Endometrial microvascular endothelial cells (primary cell): Measurements from ENCODE around the gene CTNNBL1. TPM values are rescaled to one million over a fixed set of nuclear protein-coding genes. Genes with fewer than 3 reads are reported as not detected.
"Not testable (repeated sequence)": the region's sequence is repeated elsewhere in the genome, so short reads cannot be mapped to it uniquely, and the experiment has no call there.

Experiments used
- in situ Hi-C: cut with HindIII; loops from 2 replicates; pipeline ENCODE4 v1.10.0; 2017; ENCODE audit warnings: low sequenced_read_pairs, low pct_unique_long_range_greater_than_20kb; ENCODE audit errors: inconsistent ontology term
- total RNA-seq: library from RNA; depleted of rRNA; stranded (reverse); fragments of >200 nt; gene quantifications from one replicate; pipeline ENCODE4 v1.2.3, GENCODE V29; 2015; ENCODE audit errors: inconsistent ontology term

CTNNBL1 gene
- total RNA-seq, 1 donor from 2014 or later: 45.2 TPM

DNA sequence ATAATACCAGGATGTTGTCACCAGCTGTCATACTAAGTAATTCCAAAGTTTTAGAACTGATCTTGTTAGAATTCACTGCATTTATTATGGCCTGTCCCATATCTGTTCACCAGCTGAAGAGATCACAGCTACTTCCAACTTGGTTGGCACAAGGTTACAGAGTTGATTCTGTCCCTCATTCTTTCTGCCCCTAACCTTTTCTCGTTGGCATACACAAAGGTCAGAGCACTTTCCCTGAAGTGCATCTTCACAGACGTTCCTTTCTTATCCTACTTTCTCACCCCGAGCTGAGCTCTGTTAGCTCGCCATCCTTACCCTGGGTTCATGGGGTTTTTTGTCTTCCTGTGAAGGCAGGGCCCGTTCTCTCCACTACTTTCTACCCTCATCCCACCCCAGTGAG lies 143.1 kb downstream of the CTNNBL1 start:
- in situ Hi-C loops: no loop called here

DNA sequence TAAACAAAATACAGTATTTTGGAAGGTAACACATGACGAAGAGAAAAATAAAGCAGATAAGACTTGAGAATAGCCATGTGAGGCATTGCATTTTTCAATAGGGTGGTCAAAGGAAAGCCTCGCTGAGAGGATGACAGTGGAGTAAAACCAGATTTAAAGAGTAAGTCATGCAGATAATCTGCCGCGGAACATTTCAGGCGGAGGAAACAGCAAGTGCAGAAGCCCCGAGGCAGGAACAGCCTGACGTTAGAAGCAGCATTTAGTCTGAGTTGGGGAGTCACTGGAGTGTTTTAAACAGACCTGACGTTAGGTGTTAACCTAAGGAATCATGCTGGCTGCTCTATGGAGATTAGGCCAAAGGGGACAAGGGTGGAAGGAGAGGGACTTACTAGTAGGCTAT lies 144.1 kb downstream of the CTNNBL1 start:
- in situ Hi-C loops: no loop called here

DNA sequence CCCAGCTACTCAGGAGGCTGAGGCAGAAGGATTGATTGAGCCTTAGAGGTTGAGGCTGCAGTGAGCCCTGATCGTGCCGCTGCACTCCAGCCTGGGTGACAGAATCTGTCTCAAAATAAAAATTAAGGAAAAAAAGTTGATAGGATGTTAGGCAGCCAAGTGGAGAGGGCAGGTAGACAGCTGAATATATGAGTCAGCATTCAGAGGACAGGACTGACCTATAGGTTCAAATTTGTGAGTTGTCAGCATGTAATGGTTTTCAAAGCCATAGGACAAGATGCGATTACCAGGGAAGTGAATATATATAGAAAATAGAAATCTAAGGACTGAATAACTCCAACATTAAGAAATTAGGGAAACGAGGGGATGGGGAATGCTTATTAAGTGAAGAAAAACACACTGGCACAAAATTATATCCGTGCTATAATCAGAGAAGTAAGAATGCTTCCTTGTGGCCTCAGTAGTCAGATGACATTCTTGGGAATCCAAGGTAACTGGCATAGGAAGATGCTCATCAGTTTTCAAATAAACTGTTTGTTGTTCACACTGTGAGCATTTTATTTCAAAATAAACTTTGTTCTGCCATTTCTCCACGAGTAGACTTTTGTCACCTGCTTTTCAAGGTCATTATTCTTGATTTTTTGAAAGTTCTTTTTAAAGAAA lies 145.1 kb downstream of the CTNNBL1 start:
- in situ Hi-C loops: no loop called here

DNA sequence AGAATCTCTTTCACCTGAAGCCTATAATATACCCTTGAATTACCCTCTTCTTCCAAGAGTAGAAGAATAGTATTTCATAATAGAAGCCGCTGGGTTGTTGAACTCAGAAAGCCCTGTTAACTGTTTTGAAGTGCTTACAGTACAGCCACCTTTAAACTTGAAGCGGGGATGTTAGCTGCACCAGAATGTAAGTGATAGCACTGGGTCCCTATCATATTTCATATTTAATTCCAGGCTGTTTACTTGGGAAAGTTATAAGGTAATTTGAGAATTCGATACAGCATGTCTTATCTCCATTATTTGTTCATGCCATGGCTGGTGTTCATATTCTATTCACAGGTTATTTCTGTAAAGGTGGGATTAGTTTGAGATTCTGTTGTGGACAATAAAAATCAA lies 145.6 kb downstream of the CTNNBL1 start:
- in situ Hi-C loops: no loop called here

DNA sequence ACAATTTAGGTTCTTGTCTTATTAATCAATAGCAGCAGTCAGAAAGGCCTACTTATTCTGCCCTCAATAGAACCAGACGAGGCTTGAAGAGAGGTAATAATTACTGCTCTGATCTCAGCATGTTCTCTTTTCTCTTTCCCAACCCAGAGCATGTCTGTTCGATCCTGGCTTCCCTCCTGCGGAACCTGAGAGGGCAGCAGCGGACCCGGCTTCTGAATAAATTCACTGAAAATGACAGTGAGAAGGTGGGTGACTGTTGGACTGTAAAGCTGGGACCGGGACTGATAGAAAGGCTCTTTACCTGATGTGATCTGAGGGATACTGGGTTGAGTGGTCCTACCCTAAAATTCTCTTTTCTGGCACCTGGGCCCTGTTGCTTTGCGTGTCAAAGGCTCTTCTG lies 146.1 kb downstream of the CTNNBL1 start:
- in situ Hi-C loops: no loop called here

DNA sequence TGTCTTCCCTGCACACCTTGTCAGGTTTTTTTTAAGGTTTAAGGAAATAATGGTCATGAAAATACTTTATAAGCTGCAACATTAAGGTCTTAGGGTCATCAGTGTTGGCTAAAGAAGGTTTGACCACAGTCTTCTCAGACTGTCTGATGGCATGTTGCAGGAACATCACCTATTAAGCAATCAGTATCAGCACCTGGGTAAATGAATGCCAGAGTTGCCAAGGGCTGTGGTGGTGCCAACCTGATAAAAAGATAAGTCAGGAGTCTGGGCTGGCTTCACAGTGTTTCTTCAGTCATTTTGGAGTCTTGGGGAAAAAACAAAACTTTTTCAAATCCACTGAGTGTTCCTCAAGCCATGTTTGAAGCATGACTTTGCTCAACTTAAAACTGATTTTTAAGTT lies 147.6 kb downstream of the CTNNBL1 start:
- in situ Hi-C loops: no loop called here

DNA sequence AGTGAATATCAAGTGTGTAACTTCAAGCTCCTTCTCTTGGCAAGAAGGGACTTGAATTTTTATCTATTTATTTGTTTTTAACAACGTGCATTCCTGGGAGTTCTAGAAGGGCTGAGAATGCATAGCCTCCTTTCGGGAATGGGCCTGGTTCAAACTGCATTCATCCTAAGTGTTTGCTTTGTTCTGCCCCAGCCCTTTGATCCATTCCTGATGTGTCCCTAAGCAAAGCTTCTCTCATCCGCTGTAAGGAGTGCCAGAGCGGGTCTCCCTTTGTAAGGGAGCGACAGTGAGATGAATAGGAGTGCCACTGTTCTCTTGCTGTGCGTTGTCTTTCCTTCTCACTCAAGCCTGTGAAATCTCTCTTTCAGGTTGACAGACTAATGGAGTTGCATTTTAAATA lies 148.1 kb downstream of the CTNNBL1 start:
- in situ Hi-C loops: no loop called here

DNA sequence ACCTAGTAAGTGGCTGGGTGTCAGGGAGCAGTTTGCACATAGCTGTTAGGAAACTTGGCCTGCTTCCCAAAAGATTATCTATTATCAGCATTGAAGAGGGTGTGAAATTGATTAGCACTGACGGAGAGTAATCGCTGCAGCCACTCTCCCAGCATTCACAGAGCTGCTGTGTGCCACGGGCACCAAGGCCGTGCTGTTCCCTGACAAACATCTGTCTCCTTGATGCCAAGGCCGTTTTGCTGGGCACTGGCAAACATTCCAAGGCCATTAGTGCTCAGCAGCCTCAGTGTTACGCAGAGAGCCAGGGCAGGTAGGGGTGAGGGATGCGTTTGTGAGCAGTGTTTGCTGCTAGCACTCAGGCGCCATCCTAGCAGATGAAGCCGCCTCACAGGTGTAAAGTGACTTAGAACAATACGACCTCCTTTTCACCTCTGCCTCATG lies 151.4 kb downstream of the CTNNBL1 start:
- in situ Hi-C loops: no loop called here

DNA sequence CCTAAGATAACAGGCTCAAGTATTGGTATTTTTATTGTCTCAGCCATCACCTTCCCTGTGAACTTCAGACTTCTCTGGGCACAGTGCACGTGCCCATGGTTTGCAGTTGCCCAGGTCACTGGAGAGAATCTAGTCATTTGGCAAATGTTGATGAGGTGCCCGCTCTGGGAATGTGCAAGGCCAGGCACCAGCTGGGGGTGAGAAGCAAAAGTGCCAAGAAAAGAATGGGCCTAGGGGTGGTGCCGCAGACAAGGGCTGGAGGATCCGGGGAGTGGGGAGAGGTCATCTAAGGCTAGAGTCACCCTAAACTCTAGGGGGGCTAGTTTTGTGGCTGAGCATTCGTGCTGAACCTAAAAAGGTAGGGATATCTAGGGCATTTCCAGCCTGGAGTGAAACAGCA lies 152.0 kb downstream of the CTNNBL1 start:
- in situ Hi-C loops: no loop called here

DNA sequence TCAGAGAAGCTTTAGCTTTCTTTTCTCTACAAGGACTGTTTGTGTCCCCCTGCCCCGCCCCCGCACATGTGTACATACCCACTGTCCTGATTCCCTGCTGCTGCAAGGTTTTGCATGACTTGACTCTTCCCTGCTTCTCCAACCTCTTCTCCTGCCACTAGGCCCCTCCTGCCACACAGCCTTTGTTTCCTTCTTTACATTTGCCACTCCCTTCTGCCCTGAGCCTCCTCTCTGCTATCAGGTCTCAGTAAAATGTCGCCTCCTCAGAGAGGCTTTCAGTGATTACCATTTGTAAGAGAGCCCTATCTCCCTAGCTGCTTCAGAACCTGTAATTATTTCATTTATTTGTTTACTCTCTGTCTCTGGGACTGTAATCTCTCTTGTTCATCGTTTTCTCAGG lies 152.7 kb downstream of the CTNNBL1 start:
- in situ Hi-C loops: no loop called here

DNA sequence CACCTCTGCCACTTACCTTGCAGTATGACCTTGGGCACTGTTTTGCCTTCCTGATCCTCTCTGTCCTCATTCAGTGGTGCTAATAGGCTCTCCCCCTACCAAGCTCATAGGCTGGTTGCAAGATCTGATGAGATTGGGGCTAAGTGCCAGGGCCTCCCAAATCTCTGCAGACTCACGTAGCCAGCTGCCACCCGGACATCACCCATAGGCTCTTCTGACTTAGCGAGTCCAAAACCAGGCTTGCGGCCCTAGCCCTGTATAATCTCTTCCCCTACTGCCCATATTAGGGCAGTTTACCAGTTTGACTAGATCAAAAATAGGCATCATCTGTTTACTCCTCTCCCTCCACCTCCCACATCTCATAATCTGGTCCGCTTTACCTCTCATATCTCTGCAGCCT lies 154.9 kb downstream of the CTNNBL1 start:
- in situ Hi-C loops: no loop called here

DNA sequence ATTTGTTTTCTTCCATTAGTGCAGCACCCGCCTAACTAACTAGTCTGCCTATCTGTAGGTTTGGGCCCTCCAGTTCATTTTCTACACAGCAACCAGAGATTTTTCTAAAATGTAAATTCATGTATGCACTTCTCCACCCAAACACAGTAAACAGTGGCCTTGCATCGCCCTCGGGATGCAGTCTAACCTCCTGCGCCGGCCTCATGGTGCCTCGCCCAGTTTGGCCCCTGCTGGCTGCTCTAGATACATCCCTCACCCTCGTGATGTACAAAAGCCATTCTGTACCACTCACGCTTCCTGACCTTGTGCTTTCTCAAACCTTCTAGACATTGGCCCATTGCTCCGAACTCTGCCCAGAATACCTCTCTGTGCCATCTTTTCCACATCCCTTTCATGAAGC lies 155.3 kb downstream of the CTNNBL1 start:
- in situ Hi-C loops: no loop called here

DNA sequence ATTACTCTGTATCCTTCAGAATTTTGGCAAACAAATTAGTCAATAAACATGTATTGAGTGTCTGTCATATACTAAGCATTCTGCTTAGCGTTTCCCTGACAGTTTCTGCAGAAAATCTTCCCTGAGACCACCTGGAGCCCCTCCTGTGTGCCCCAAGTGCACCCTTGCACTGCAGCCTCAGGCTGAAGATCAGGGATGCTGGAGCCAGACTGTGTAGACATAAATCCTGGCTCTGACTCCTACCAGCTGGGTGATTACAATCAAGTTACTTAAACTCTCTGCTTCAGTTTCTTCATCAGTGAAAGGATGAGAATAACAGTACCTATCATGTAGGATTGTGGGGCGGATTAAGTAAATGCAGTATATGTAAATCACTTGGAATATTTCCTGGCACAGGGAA lies 155.7 kb downstream of the CTNNBL1 start:
- in situ Hi-C loops: no loop called here

DNA sequence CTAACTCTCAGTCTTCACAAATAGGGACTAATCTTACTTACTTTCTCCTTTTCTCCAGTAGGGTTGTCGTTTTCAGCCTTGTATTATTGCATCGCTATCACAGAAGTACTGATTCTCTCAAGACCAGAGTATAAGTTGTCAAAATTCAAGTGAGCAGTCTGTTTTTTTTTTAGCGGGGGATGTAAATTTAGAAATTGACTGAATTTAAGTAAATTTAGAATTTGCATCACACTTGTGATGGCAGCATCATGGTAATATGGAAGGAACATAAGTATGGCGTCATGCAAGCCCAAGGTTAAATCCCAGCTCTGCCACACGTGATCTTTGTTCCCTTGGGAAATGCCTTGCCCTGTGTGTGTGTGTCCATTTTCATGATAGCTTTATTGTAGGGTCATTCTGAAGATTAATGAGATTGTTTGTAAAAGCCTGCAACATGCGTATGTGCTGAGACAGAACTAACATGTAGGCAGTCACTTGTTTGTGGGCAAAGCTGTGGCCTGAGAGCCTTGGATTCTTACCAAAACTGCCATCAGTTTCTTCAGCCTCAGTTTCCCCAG lies 156.3 kb downstream of the CTNNBL1 start:
- in situ Hi-C loops: no loop called here

DNA sequence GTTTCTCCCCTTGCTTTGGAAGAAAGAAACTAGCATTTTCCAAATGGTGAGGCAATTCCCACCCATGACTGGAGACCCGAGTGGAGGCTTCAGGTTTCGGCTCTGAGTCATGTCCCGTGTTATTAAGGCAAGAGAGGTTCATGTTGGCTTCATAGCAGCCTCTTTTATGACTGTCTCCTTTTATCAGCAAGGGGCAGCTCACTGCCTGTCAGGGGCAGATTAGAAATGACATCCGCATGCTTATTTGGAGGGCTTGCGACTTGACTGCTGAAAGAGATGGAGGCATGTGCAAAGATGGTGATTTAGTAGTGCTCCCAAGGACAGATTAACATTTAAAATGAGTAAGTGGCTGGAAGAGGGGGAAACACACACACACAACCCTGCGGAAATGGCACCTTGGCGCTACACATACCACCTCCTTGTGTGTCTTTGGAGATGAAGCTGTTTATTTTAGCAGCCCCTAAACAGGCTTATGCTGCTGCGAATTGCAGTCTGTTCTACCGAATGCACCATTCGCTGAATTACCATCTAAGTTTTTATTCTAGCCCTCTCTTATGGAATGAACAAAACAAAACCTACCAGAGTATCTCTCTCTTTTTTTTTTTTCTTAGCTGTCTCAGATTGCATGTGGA lies 157.0 kb downstream of the CTNNBL1 start:
- in situ Hi-C loops: no loop called here

DNA sequence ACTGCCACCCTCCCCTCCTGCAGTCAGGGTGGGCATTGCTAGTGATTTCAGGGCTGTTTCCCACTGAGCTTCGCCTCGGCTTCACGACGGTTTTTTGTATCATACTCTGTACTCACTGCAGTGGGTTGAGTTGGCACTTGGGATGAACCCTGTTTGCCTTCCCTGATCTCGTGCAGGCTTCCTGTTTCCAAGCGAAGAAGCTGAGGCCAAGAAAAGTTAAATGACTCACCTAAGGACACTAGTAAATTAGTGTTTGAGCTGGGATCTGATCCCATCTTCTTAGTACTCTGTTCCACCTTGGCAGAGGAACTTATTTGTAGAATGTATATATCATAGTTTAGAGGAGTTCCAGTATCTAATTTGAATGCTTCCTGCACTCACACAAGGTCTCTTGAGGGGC lies 158.8 kb downstream of the CTNNBL1 start:
- in situ Hi-C loops: no loop called here

DNA sequence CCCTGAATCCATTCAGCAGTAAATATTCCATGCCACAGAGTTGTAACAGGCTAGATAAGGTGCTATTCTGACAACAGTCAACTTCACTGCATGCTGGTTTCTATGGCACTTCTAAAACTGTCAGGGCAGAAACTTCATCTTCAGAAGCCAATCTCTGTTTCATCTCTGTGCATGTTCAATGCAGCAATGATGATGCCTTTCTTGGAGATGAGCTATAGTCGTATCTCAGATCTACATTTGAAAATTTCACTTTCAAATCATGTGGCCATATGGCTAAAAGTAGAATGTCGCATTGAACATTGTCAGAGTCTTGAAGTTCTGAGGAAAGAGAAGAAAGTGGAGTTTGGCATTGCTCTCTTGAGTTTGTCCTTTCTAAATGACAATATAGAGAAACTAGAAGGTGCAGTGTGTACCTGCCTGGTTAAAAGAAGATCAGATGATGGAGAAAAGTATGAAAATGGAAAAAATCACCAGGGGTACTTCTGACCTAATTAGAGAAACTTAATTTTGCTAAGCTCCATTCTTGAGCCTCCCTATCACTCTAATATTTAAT lies 160.1 kb downstream of the CTNNBL1 start:
- in situ Hi-C loops: no loop called here

DNA sequence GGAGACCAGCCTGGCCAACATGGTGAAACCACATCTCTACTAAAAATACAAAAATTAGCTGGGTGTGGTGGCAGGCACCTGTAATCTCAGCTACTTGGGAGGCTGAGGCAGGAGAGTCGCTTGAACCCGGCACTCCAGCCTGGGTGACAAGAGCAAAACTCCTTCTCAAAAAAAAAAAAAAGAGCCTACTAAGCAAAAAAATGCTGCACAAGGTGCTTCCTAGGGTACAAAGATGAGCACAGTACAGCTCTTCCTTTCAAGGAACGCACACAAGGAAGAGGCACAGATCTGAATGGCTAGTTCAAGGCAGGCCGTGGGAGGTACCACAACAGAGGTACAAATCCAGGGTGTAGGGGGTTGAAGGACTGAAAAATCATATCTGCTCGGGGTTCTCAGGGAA lies 162.2 kb downstream of the CTNNBL1 start:
- in situ Hi-C loops: not testable (repeated sequence)

DNA sequence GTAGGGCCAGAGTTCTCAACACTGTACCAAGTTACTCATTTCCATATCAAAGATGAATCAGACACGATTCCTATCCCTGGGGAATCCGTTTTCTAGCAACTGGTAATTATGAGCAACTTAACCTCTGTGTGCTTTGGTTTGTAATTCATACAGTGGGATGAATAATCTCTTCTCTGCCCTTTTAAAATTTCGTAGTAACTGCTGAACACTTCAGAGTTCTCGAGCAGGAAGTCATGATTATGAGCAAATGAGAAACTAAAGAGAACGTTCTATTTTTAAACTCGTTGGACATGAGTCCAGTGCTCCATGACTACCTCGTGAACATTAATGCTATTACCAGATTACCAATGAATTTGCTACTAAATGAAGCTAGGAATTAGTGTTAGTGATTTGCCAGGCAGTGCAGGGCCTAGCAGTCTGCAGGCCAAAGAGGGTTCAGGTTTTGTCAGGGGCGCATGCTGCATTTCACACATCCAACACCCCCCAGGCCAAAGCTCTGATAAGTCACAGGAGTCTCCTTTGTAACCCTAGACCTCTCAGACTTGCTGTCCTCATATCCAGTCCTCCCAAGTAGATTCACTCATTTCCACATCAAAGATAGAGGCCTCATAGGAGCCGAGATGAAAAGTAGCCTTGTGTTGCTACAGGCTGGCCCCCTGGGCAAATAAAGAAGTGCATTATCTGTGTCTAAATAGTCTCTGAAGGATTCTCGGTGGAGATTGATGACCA lies 163.3 kb downstream of the CTNNBL1 start:
- in situ Hi-C loops: no loop called here
